ENCODE measurements around the gene CUBN.

DNA sequence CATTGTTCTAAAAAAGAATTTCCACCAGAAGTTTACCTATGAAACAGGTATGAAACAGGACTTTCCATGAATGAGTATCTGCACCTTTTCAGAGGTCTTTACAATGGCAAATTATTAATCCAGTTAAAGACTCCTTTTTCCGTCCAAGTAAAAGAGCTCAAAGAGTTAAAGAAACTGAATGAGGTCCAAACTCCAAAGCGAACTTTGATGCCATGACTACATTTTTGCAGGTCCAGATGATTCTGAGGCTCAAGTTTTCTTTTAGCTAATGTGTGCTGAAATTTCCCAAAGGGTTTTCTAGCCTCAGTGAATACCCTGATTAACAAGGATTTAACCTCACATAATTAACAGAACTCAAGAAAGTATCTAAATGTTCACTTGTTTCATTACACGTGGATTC is 9.8 kb downstream of the CUBN start:
- TF ChIP-seq, protein P1, sequence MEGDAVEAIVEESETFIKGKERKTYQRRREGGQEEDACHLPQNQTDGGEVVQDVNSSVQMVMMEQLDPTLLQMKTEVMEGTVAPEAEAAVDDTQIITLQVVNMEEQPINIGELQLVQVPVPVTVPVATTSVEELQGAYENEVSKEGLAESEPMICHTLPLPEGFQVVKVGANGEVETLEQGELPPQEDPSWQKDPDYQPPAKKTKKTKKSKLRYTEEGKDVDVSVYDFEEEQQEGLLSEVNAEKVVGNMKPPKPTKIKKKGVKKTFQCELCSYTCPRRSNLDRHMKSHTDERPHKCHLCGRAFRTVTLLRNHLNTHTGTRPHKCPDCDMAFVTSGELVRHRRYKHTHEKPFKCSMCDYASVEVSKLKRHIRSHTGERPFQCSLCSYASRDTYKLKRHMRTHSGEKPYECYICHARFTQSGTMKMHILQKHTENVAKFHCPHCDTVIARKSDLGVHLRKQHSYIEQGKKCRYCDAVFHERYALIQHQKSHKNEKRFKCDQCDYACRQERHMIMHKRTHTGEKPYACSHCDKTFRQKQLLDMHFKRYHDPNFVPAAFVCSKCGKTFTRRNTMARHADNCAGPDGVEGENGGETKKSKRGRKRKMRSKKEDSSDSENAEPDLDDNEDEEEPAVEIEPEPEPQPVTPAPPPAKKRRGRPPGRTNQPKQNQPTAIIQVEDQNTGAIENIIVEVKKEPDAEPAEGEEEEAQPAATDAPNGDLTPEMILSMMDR (IDR thresholded peaks at IDR 0.05): no peak
- TF ChIP-seq SP1 (CRISPR knock-in tag; conservative IDR thresholded peaks at IDR 0.05) (no peak), CREM (CRISPR knock-in tag; IDR thresholded peaks at IDR 0.05) (no peak), SMAD3 (CRISPR knock-in tag; IDR thresholded peaks at IDR 0.05; ENCODE audit: borderline replicate concordance) (no peak), ZNF121 (CRISPR knock-in tag; IDR thresholded peaks at IDR 0.05) (no peak), TEAD4 (CRISPR knock-in tag; IDR thresholded peaks at IDR 0.05) (no peak), NR1H2 (CRISPR knock-in tag; IDR thresholded peaks at IDR 0.05) (no peak)
- TF ChIP-seq, protein P2, sequence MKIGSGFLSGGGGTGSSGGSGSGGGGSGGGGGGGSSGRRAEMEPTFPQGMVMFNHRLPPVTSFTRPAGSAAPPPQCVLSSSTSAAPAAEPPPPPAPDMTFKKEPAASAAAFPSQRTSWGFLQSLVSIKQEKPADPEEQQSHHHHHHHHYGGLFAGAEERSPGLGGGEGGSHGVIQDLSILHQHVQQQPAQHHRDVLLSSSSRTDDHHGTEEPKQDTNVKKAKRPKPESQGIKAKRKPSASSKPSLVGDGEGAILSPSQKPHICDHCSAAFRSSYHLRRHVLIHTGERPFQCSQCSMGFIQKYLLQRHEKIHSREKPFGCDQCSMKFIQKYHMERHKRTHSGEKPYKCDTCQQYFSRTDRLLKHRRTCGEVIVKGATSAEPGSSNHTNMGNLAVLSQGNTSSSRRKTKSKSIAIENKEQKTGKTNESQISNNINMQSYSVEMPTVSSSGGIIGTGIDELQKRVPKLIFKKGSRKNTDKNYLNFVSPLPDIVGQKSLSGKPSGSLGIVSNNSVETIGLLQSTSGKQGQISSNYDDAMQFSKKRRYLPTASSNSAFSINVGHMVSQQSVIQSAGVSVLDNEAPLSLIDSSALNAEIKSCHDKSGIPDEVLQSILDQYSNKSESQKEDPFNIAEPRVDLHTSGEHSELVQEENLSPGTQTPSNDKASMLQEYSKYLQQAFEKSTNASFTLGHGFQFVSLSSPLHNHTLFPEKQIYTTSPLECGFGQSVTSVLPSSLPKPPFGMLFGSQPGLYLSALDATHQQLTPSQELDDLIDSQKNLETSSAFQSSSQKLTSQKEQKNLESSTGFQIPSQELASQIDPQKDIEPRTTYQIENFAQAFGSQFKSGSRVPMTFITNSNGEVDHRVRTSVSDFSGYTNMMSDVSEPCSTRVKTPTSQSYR (CRISPR knock-in tag; IDR thresholded peaks at IDR 0.05): no peak
- TF ChIP-seq, protein P3, sequence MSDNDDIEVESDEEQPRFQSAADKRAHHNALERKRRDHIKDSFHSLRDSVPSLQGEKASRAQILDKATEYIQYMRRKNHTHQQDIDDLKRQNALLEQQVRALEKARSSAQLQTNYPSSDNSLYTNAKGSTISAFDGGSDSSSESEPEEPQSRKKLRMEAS (CRISPR knock-in tag; IDR thresholded peaks at IDR 0.05): no peak

All from WTC11 (cell line).